SK-N-SH treated with all-trans-retinoic acid at 6 μM for 48 hours (cell line): ENCODE measurements around the gene ZNF57.
A peak's percentile ranks its signal among the peaks of the same experiment; 100 is the strongest.

Experiments used
- ATAC-seq: fragments of 200-7000 bp; cut with Tn5 transposase; 3 replicates; pipeline ENCODE4 v1.9.1; 2020; ENCODE audit warnings: mild to moderate bottlenecking, moderate library complexity
- ARNTL ChIP-seq: fragments of 450-650 bp; formaldehyde crosslinking; IDR thresholded peaks from 2 replicates; pipeline ENCODE4 v1.5.0; 2020; ENCODE audit warnings: low read depth, mild to moderate bottlenecking, moderate library complexity, borderline replicate concordance
- CSRNP3 ChIP-seq: fragments of 250-450 bp; sonication (Bioruptor Pico); IDR thresholded peaks from 2 replicates; pipeline ENCODE4 v1.5.1; 2021; ENCODE audit warnings: mild to moderate bottlenecking, moderate library complexity
- GLIS3 ChIP-seq: fragments of 250-450 bp; sonication (Bioruptor Pico); IDR thresholded peaks from 2 replicates; pipeline ENCODE4 v1.5.0; 2020; ENCODE audit warnings: mild to moderate bottlenecking, moderate library complexity
- ISL1 ChIP-seq: fragments of 250-450 bp; sonication (Bioruptor Pico); IDR thresholded peaks from 2 replicates; pipeline ENCODE4 v2.1.2; 2022; ENCODE audit warnings: mild to moderate bottlenecking, moderate library complexity
- OSR1 ChIP-seq: fragments of 250-450 bp; sonication (Bioruptor Pico); IDR thresholded peaks from 2 replicates; pipeline ENCODE4 v1.8.0; 2022; ENCODE audit warnings: moderate library complexity, mild to moderate bottlenecking, inconsistent platforms
- RARB ChIP-seq: fragments of 250-450 bp; sonication (Bioruptor Pico); IDR thresholded peaks from 2 replicates; pipeline ENCODE4 v1.8.0; 2021; ENCODE audit warnings: mild to moderate bottlenecking, moderate library complexity
- TCF4 ChIP-seq: fragments of 250-450 bp; sonication (Bioruptor Pico); IDR thresholded peaks from 2 replicates; pipeline ENCODE4 v1.8.0; 2021; ENCODE audit warnings: mild to moderate bottlenecking, moderate library complexity, borderline replicate concordance
- TOX ChIP-seq: fragments of 250-450 bp; sonication (Bioruptor Pico); IDR thresholded peaks from 2 replicates; pipeline ENCODE4 v1.8.0; 2021; ENCODE audit warnings: mild to moderate bottlenecking, moderate library complexity, borderline replicate concordance
- ZFP30 ChIP-seq: fragments of 450-650 bp; formaldehyde crosslinking; IDR thresholded peaks from 2 replicates; pipeline ENCODE4 v1.5.0; 2022; ENCODE audit warnings: mild to moderate bottlenecking, moderate library complexity
- ZNF70 ChIP-seq: fragments of 450-650 bp; formaldehyde crosslinking; IDR thresholded peaks from 2 replicates; pipeline ENCODE4 v1.5.0; 2020; ENCODE audit warnings: mild to moderate bottlenecking, moderate library complexity
- ZNF8 ChIP-seq: fragments of 450-650 bp; formaldehyde crosslinking; IDR thresholded peaks from 2 replicates; pipeline ENCODE4 v1.5.0; 2020; ENCODE audit warnings: mild to moderate bottlenecking, moderate library complexity
- TF ChIP-seq, protein P1 (sequence below): fragments of 250-450 bp; sonication (Bioruptor Pico); IDR thresholded peaks from 2 replicates; pipeline ENCODE4 v1.5.0; 2020; ENCODE audit warnings: mild to moderate bottlenecking, moderate library complexity
- TF ChIP-seq, protein P2 (sequence below): fragments of 250-450 bp; sonication (Bioruptor Pico); IDR thresholded peaks from 2 replicates; pipeline ENCODE4 v1.8.0; 2021; ENCODE audit warnings: low read depth, mild to moderate bottlenecking, moderate library complexity, borderline replicate concordance

The ZNF57 gene

GRCh38 chr19:2945575-2946184 is 45.0 kb downstream of the ZNF57 start (continued):
- TF ChIP-seq, protein P1, sequence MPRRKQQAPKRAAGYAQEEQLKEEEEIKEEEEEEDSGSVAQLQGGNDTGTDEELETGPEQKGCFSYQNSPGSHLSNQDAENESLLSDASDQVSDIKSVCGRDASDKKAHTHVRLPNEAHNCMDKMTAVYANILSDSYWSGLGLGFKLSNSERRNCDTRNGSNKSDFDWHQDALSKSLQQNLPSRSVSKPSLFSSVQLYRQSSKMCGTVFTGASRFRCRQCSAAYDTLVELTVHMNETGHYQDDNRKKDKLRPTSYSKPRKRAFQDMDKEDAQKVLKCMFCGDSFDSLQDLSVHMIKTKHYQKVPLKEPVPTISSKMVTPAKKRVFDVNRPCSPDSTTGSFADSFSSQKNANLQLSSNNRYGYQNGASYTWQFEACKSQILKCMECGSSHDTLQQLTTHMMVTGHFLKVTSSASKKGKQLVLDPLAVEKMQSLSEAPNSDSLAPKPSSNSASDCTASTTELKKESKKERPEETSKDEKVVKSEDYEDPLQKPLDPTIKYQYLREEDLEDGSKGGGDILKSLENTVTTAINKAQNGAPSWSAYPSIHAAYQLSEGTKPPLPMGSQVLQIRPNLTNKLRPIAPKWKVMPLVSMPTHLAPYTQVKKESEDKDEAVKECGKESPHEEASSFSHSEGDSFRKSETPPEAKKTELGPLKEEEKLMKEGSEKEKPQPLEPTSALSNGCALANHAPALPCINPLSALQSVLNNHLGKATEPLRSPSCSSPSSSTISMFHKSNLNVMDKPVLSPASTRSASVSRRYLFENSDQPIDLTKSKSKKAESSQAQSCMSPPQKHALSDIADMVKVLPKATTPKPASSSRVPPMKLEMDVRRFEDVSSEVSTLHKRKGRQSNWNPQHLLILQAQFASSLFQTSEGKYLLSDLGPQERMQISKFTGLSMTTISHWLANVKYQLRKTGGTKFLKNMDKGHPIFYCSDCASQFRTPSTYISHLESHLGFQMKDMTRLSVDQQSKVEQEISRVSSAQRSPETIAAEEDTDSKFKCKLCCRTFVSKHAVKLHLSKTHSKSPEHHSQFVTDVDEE (CRISPR knock-in tag): no peak
- TF ChIP-seq ZNF70 (CRISPR knock-in tag) (no peak), ARNTL (CRISPR knock-in tag) (no peak), ZNF8 (no peak)
- TF ChIP-seq, protein P2, sequence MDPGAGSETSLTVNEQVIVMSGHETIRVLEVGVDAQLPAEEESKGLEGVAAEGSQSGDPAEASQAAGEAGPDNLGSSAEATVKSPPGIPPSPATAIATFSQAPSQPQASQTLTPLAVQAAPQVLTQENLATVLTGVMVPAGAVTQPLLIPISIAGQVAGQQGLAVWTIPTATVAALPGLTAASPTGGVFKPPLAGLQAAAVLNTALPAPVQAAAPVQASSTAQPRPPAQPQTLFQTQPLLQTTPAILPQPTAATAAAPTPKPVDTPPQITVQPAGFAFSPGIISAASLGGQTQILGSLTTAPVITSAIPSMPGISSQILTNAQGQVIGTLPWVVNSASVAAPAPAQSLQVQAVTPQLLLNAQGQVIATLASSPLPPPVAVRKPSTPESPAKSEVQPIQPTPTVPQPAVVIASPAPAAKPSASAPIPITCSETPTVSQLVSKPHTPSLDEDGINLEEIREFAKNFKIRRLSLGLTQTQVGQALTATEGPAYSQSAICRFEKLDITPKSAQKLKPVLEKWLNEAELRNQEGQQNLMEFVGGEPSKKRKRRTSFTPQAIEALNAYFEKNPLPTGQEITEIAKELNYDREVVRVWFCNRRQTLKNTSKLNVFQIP (CRISPR knock-in tag): no peak

DNA sequence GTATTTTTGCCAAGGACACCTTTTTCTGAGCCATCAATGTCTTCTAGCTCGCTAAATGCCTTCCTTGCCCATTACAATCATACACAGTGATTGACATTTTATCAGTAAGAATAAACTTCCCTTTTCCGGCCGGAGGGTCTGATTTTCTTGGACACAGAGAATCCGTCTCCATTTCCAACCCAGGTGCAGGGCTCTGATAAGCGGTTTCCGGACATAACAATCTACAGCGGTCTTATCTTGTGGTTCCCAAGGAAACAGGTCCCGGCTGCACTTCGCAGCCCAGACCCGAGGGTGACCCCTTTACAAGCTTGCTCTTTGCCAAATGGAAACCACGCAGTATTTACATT is 49.2 kb downstream of the ZNF57 start:
- TF ChIP-seq, protein P1 (CRISPR knock-in tag): 0 out of 2 replicates have a peak, but pooled peaks have one; percentile 11
- TF ChIP-seq, protein P2 (CRISPR knock-in tag): no peak
- TF ChIP-seq TCF4: peak; percentile 73; the same call in 1 of the 2 replicates
- peak; percentile 8 for ATAC-seq

- TF ChIP-seq ZNF70 (CRISPR knock-in tag) (0 out of 2 replicates have a peak, but pooled peaks have one; percentile 11), GLIS3 (CRISPR knock-in tag) (no peak), CSRNP3 (CRISPR knock-in tag) (0 out of 2 replicates have a peak, but pooled peaks have one; percentile 26), ISL1 (CRISPR knock-in tag) (no peak)
- peak; percentile 98 for ATAC-seq
Observed at GRCh38 chr19:2950286-2951124, 49.8 kb downstream of the ZNF57 start.

- no peak for TF ChIP-seq OSR1 (CRISPR knock-in tag)
- no peak for TF ChIP-seq ZNF8
- TF ChIP-seq TOX (CRISPR knock-in tag): no peak
- no peak for TF ChIP-seq GLIS3 (CRISPR knock-in tag)
- ATAC-seq: no peak
Observed at GRCh38 chr19:2952953-2953481, 52.3 kb downstream of the ZNF57 start.

DNA sequence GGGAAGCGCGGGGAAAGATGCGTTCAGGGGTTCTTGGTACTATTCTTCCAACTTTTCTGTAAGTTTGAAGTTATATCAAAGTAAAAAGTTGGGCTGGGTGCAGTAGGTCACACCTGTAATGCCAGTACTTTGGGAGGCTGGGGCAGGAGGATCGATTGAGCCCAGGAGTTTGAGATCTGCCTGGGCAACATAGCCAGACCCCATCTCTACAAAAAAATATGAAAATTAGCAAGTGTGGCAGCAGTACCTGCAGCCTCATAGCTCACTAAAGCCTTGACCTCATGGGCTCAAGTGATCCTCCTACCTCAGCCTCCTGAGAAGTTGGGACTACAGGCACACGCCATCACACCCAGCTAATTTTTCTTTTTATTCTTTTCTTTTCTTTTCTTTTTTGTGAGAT is 56.4 kb downstream of the ZNF57 start:
- no peak for ATAC-seq
- TF ChIP-seq ZNF8: no peak
- TF ChIP-seq TOX (CRISPR knock-in tag): no peak
- no peak for TF ChIP-seq ZFP30 (CRISPR knock-in tag)
- no peak for TF ChIP-seq GLIS3 (CRISPR knock-in tag)
- no peak for TF ChIP-seq ISL1 (CRISPR knock-in tag)
- no peak for TF ChIP-seq RARB (CRISPR knock-in tag)
